GM21576 (cell line): Measurements from ENCODE around the gene CDC14A.
"Not testable (repeated sequence)": the region's sequence is repeated elsewhere in the genome, so short reads cannot be mapped to it uniquely, and the experiment has no call there.

Experiments used
- ATAC-seq: cut with Tn5 transposase; IDR thresholded peaks from one replicate; pipeline ENCODE4 v1.9.1; 2021; ENCODE audit warnings: mild to moderate bottlenecking, moderate library complexity; ENCODE audit not compliant: unreplicated experiment

The CDC14A gene

DNA sequence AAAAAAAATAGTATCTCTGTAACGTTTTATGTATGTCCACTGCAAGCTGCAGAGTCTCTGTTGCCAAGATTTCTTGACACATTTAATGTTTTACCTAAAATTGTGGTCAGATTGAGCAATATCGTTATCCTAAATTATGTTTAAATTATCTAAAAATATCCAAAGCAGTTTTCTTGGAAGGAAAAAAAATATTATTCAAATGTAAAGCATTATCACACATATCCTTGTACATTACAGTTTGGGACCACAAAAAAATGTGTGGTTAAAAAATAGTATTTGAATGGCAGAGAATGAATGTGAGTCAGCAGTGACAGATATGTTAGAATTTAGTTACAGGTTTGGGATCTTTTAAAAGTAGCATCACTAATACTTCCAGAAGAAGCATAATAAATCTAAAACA, 21.2 kb upstream of the CDC14A start:
- ATAC-seq, result not testable (repeated sequence)

DNA sequence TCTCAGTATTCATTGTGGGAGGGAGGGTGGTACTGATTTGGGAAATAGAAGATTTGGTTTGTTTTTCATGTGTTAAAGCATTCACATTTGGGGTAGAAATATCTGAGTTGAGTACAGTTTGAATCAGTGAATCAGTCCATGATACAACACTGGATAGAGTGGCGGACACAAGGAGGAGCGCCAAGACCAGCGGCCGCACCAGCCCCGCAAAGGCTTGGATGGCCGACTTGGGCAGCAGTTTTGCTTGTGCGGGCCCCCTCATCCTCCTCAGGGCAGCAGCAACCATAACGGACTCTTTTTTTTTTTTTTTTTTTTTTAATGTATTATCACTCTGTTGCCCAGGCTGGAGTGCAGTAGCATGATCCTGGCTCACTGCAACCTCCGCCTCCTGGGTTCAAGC, 20.0 kb upstream of the CDC14A start:
- no peak for ATAC-seq

DNA sequence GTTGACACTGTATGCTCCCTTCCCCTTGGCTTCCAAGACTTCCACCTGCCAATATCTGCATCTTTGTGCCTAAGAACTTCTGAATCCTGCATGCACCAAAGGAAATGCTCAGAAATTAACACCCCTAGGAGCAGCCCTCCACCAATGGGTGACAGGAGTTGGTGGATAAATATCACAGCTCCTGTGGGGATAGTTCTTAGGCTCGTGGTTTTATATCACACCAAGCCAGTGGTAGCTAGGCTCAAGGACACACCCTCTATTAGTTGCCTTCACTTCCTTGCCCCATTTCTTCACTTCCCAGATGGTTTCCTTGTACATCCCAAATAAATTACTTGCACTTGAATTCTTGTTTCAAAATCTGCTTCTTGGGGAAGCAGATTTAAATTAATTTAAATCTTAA, 16.9 kb upstream of the CDC14A start:
- no peak for ATAC-seq

DNA sequence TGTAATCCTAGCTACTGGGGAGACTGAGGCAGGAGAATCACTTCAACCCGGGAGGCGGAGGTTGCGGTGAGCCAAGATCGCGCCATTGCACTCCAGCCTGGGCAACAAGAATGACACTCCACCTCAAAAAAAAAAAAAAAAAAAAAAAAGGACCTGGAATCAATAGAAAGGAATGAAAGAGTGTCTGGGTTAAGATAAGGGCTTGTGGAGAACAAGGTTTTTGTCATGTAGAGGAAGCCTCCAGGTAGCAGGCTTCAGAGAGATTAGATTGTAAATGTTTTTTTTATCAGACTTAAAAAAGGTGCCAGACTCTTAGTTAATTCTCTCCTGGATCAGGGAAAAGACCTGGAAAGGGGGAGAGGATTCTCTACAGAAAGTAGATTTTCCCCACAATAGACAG, 14.4 kb upstream of the CDC14A start:
- ATAC-seq, result not testable (repeated sequence)

DNA sequence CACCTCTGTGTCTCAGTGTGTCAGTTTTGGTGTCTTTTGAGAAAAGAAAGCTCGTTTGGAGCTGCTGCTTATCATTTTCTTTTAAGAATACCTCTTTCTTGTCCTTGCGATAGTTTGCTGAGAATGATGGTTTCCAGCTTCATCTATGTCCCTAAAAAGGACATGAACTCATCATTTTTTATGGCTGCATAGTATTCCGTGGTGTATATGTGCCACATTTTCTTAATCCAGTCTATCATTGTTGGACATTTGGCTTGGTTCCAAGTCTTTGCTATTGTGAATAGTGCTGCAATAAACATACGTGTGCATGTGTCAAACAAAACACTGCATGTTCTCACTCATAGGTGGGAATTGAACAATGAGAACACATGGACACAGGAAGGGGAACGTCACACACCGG, 12.6 kb upstream of the CDC14A start:
- ATAC-seq, result not testable (repeated sequence)

DNA sequence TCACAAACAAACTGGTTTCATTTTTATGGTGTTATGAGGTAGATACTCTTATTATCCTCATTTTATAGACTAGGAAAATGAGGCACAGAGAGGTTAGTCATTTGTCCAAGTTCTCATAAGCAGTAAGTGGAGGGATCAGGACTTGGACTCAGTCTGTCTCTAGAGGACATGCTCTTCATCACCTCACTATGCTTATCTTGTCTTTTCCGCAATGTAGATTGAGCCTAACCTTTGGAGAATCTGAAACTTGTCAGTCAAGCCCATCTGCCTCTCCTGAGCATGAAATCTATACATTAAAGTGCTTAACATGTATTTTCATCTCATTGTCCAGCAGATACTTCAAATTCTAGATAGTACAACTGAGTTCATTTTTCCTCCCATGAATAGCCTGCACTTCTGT, 11.8 kb upstream of the CDC14A start:
- ATAC-seq, result no peak

DNA sequence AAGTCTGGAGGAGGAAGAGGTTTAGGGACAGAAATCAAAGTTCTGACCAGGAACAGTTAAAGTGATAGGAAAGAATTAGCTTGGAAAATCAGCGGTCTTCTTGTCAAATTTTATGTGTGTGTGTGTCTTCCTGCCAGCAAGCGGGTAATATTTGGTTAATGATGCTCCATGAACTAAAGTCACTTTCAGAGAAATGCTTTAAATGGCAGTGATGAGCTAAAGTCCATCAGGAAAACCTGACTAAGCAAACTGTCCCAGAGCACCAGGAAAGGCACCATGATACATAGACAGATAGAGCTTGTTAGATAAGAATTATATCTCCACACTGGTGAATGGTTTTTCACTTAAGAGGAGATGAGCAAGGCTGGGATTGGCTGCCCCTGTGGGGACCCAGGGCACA, 10.0 kb upstream of the CDC14A start:
- ATAC-seq, result no peak

DNA sequence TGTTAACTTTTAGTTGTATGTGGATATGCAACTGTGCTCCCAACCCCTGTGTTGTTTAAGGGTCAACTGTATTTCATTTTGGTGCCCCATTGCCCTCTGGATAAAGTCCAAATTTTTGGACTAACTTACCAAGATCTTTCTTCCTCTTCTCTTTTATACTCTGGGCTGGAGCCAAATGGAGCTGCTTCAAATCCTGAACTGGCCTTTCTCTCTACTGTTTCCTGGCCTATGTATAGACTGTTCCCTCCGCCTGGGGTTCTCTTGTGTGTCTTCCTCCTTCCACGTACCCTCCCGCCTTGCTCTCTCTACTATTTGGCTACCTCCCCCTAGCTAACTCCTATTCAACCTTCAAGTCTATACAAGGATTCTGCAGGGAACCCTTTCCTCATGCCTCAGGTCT, 8.4 kb upstream of the CDC14A start:
- no peak for ATAC-seq

DNA sequence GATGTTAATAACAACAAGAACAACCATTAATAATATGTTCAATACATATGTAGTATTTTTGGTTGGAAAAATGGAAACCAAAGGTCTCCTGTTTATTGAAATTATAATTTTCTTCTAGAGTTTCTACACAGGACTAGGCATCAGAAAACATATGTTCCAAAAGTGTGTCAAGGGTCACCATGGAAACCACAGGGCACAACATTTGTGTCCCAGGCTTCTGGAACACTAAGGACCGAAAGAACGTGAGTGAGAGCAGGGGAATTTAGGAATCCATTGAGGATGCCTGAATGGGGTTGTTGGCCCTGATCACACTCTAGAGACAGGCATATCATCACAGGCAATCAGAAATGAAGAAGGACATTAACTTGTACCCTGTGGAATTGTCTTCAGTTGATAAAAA, 7.5 kb upstream of the CDC14A start:
- no peak for ATAC-seq

DNA sequence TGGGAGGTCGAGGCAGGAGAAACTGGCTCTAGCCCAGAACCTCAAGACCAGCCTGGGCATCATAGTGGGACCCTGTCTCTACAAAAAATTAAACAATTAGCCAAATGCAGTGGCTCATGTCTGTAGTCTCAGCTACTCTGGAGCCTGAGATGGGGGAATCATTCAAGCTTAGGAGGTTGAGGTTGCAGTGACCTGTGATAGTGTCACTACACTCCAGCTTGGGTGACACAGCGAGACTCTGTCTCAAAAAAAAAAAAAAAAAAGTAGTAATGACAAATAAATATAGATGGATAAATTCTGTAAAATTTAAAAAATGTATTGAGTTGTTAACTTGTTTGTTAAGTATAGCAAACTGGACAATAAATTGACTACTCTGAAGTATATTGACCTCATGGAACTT, 5.9 kb upstream of the CDC14A start:
- no peak for ATAC-seq

DNA sequence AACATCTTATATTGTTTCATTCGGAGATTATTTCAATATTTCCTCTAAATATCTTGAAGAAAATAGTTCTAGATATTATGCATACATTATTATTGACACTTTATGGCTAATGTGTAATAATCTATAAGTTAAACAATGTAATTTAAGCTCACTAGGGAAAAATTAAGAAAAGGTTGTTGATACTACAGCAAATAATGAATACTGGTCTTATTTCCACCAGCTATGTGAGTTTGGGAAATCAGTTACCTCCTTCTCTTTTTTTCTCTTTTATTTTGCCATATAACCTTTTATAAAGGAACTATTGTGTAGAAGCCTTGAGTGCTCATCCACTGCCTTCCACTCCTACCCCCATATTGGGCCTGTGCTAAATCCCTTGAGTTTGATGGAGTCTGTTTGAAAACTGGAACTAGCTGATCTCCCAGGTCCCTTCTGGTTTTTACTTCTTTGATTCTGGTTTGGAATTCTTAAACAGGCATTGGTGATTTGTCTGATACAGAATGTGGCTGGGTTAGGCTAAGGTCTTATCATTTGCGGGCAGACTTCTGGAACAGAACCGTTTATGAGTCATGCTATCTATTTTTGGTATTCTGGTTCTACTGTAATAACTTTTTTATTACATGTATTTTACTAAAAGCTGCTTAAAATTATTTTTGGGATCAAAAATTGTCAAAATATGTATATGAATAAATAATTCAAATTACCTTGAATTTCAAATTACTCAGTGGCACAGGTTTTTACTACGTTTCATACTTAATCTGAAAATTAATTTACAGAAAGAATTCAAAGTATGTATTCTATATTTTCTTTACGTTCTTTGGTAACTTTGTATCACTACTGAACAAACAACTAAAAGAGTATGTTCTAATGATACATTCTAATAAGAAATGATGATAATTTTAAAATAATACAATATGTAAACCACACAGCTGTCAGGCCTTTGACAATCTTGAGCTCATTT, 5.0 kb upstream of the CDC14A start:
- no peak for ATAC-seq

DNA sequence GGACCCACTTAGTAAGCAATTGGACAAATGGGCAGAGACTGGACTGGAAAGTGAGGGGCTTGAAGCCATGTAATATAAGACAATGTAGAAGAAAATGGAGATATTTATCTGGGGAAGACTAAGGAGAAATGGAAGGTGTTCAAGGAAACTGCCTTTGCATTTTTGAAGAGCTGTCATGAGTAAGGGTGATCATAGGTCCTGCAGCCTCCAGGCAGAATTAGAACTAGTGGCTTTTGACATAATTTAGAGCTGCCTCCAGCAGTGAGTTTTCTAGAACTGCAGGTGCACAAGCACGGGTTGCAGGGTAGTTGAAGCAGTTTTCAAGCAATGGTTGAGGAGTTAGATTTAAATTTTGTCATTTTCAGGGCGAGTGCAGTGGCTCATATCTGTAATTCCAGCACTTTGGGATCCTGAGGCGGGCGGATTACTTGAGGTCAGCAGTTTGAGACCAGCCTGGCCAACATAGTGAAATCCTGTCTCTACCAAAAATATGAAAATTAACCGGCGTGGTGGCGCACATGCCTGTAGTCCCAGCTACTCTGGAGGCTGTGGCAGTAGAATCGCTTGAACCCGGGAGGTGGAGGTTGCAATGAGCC, 3.7 kb upstream of the CDC14A start:
- ATAC-seq, result no peak

DNA sequence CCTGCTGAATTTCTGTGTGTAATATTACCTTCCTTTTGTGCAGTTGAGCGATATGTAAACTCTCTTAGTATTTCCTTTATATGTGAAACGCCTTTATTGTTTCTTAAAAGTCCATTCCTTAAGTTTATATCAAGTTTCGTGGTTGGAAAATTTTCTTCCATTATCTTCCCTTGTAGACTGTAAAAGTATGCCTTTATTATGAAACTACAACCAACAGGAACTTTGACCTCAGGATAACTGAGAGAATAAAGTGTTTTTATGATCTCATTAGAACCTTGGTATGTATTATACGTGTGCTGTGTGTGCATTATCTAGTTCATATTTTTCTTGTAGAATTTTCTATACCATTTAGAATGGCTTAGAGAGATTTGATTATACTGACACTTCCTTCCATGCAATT, 3.1 kb upstream of the CDC14A start:
- ATAC-seq, result no peak

DNA sequence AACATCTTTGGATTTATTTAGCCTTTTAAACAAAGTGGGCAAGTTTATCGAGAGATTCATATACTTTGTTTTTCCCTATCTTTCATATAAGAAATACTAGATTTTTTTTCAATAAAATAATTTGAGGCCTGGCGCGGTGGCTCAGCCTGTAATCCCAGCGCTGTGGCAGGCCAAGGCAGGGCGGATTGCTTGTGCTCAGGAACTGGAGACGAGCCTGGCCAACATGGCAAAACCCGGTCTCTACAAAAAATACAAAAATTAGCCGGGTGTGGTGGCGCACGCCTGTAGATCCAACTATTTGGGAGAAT, 1.6 kb upstream of the CDC14A start:
- no peak for ATAC-seq

DNA sequence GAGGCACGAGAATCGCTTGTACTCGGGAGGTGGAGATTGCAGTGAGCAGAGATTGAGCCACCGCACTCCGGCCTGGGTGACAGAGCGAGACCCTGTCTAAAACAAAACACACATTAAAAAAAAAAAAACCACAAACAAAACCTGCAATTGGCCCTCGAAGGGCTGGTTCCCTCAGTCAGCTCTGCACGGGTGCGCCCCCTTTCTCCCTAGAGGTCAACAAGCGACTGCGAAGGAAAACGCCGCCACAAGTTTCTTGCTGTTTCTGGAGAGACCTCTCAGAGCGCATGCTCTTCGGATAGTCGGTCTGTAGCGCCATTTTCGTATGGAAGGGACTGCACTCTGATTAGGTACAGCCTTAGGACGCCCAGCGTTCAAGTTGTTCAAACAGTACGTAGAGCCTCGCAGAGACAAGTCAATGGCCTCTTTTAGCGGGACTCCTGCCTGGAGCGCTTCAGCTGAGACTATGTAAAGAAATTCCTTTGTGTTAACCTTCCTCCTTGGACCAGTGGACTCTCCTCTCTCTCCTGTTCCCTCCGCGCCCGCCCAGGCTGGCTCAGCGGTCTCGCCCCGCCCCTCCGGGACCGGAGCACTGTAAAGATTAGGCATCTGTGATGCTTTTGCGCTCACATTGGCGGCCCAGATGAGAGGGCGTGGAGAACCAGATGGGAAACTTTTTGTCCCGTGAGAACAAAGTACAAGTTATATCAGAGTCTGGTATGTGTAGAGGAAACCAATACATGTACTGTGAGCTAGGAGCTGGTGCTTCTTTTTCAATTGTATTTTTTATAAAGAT, 1.0 kb upstream of the CDC14A start:
- ATAC-seq, result peak; percentile 58

DNA sequence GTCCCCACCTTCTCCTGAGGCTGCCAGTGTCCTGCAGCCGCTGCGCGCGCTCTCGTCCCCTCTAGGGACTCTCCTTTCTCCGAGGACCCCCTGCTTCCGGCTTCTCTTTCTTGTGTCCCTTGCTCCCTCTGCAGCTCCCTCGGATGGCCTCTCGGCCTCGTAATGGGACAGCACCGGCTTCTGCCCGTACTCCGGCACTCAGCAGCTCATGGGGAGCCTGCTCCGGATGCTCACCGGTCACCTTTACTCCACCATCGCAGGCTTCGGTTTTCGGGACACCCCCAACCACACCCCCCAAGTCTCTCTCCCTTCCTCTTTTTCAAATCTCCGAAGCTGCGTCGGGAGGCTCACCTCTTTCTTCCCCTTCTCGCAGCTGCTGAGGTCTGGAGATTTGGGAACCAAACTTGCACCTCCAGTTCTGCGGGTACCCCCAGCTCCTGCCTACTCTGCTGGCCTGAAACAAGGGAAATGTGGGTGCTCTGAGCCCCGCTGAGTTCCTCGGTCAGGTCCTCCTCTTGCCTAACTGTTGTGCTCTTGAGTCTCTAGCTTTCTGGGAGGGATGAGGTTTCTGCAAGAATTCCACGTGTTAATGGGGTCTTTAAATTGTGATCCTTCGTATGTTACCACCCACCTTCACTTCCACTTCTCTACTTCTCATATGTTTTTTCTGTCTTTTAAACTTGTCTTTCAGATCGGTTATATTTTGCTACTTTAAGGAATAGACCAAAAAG, 930 bp downstream of the CDC14A start:
- peak; percentile 36 for ATAC-seq

DNA sequence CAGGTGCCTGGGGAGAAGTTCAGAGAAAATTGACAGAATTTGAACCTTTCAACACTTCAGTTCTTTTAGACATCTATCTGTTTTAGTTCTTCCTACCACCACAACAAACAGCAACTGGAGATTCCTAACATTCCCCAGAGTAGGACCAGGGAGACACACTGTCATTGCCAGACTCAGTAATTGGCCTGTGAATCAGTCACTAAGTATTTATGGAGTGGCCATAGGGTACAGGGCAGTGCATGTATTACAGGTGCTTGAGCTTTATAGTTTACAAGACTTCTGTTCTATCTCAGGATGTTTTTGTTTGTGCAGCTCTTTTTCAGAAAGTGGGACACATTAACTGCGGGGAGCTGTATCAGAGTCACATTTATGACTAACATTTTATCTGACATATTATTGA, 1.7 kb downstream of the CDC14A start:
- ATAC-seq, result no peak

DNA sequence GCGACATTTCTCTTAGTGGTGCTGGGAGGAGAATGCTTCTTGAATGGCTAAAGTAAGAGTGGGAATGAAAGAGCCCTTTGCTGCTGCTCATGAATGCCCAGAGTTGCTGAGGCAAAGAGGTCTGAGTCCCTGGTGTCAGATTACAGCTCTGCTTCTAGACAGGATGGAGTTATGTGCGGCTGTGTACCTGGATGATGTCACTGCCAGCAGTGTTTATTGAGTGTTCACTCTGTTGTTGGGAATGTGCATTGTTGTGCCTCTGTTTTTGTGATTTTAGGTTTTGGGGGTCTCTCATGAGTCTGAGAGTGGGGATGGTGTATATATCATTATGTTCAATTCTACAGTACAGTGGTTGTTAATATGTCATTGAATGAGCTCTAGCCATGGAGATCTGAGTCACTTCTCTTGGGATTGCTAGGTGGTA, 2.7 kb downstream of the CDC14A start:
- ATAC-seq, result no peak

DNA sequence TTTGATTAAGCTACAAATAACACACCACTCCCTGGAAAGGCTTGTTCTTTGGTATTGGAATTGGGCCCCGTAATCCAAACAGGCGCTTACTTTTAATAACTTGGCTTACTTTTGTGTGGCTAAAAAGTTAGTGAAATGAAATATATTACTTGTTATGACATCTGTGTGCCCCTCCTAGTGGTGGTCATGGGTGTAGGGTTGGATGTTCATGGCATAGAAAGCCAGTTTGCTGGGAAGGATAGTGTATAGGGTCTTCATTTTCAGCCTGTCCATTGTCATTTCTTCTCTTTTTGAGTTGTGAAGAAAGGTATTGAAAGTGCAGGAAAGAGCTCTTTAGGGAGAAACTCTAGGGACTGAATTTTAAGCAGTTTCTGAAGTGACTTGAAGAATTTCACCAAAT, 5.9 kb downstream of the CDC14A start:
- ATAC-seq, result no peak

DNA sequence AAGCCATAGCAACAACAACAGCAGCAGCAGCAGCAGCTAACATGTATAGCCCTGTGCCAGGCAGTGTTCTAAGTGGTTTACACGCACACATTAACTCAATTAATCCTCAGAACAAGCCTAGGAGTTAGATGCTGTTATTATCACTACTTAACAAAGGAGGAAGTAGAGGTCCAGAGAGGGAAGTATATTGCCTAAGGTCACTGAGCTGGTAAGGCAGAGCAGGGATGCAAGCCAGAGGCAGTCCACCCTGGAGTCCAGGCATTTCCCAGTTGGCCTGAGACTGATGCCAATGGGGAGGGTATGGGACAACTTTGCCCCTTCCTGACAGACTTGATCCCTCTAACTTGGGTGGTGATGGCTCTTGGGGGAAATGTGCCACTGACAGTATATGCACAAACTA, 6.8 kb downstream of the CDC14A start:
- no peak for ATAC-seq
